ENCODE data around the gene TRAFD1. TPM values are rescaled to one million over a fixed set of nuclear protein-coding genes. Genes with fewer than 3 reads are reported as not detected.

The TRAFD1 gene
- total RNA-seq, 4 donors from 2014 or later: 37.0 to 56.9 (median 44.4) TPM

- no peak for DNase-seq
- H3K27ac ChIP-seq: peak overlapping the region in 3 of 4 donors; percentile 31 to 62 (median 41)
- H3K36me3 ChIP-seq: peaks cover 17 to 93% (median 28%) of the 10 kb centered on the region in 3 donors
- no peak overlapping the region for H3K4me3 ChIP-seq
- WGBS, 2 donors: 92 to 95% methylated on average over 7 to 20 of the region's 46 CpGs
- no peaks in the 10 kb centered on the region for H3K27me3 ChIP-seq
- peaks cover 0 to 29% (median 13%) of the 10 kb centered on the region in 3 donors for H3K4me1 ChIP-seq
- TF ChIP-seq POLR2A (IDR thresholded peaks at IDR 0.05): no peak
- TF ChIP-seq, protein P1, sequence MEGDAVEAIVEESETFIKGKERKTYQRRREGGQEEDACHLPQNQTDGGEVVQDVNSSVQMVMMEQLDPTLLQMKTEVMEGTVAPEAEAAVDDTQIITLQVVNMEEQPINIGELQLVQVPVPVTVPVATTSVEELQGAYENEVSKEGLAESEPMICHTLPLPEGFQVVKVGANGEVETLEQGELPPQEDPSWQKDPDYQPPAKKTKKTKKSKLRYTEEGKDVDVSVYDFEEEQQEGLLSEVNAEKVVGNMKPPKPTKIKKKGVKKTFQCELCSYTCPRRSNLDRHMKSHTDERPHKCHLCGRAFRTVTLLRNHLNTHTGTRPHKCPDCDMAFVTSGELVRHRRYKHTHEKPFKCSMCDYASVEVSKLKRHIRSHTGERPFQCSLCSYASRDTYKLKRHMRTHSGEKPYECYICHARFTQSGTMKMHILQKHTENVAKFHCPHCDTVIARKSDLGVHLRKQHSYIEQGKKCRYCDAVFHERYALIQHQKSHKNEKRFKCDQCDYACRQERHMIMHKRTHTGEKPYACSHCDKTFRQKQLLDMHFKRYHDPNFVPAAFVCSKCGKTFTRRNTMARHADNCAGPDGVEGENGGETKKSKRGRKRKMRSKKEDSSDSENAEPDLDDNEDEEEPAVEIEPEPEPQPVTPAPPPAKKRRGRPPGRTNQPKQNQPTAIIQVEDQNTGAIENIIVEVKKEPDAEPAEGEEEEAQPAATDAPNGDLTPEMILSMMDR (IDR thresholded peaks at IDR 0.05): no peak
- intact Hi-C loops (cut with DNase I): no loop called here
- H3K9me3 ChIP-seq: no peaks in the 10 kb centered on the region
These were observed 58.9 kb downstream of the TRAFD1 start for GRCh38 chr12:112184056-112184887.

- H3K27ac ChIP-seq: peak overlapping the region in 2 of 4 donors; percentile 9 to 31
- H3K4me3 ChIP-seq: no peak overlapping the region
- WGBS, 2 donors: 37 to 42% methylated on average over 3 to 10 of the region's 26 CpGs
- peaks cover 15 to 91% (median 25%) of the 10 kb centered on the region in 3 donors for H3K36me3 ChIP-seq
- no peaks in the 10 kb centered on the region for H3K27me3 ChIP-seq
- no peak for DNase-seq
- no peaks in the 10 kb centered on the region for H3K9me3 ChIP-seq
- peaks cover 0 to 37% (median 13%) of the 10 kb centered on the region in 3 donors for H3K4me1 ChIP-seq
- TF ChIP-seq POLR2A (IDR thresholded peaks at IDR 0.05): no peak
- TF ChIP-seq, protein P1 (IDR thresholded peaks at IDR 0.05): no peak
- intact Hi-C loops (cut with DNase I): no loop called here
These were observed 59.9 kb downstream of the TRAFD1 start for GRCh38 chr12:112185093-112185923.

DNA sequence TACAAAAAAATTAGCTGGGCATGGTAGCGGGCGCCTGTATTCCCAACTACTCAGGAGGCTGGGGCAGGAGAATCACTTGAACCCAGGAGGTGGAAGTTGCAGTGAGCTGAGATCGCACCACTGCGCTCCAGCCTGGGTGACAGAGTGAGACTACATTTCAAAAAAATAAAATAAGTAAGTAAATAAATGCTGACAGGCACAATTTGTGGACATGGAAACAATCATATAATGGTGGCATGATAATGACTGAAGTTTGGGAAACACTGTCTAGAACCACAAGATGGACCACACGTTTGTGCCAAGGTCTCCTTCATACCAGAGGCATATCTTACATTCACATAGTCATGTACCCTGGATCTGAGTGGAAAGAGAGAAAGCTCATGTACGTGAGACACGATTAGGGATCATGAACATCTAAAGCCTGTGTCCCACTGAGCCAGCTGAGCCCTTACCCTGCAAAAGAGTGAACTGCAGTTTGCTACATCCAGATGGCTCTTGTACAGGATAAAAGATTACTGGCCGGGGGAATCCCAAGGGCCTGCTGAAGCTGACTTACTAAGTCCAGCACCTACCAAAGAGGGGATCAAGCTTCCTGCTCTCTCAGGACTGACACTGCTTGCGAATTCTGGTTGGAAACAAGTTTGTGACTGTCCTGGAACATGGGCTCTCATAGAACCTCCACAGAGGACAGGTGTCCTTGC lies 62.9 kb downstream of the TRAFD1 start:
- Histone ChIP-seq H3K27ac (no peak overlapping the region), H3K36me3 (peaks cover 17 to 90% (median 31%) of the 10 kb centered on the region in 3 donors), H3K4me1 (peaks cover 7 to 55% (median 29%) of the 10 kb centered on the region in 3 donors), H3K4me3 (no peak overlapping the region), H3K27me3 (no peaks in the 10 kb centered on the region), H3K9me3 (no peaks in the 10 kb centered on the region)
- DNase-seq: no peak
- intact Hi-C loops (cut with DNase I): no loop called here
- no peak for TF ChIP-seq POLR2A (IDR thresholded peaks at IDR 0.05)
- TF ChIP-seq, protein P1 (IDR thresholded peaks at IDR 0.05): no peak
- WGBS, 2 donors: 89 to 90% methylated on average over 9 of the region's 9 CpGs

DNA sequence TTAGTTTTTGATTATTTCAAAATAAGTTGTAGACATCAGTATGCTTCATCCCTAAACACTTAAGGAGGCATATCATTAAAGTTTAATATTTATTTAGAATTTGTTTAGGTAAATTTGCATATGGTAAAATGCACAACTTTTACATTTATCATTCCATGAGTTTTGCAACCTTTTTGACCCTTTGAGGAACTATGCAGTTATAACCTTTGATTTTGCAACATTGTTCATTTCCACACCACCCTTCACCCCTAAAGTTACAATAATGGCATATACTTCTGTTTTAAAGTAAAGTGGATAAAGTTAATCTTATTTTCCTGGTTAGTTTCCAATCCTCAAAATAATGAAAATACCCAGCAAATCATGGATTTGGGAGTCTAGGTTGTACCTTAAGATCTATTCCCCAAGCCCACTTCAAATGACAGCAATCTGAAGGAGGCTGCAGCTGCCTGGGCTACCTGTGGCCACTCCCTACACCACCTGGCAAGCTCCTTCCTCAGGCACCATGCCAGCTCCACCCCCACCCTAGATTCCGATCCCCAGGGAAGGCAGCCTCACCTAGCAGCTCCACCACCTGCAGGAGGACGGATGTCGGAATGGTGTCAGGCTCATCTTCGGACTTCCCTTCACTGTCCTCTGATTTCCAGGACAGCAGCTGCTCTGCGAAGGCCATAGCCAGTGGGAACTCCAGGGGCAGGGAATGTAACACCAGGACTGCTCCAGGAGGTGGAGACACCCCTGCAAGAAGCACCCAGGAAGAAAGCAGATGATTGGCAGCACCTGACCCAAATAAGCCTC lies 65.1 kb downstream of the TRAFD1 start:
- intact Hi-C loops (cut with DNase I): no loop called here

More for the DNA sequence above, 65.1 kb downstream of the TRAFD1 start:
- Histone ChIP-seq H3K9me3 (no peaks in the 10 kb centered on the region), H3K4me3 (no peak overlapping the region), H3K27ac (peak overlapping the region; percentile 61 to 80 (median 72)), H3K36me3 (peaks cover 15 to 90% (median 27%) of the 10 kb centered on the region in 3 donors), H3K4me1 (peaks cover 7 to 40% (median 20%) of the 10 kb centered on the region in 3 donors), H3K27me3 (no peaks in the 10 kb centered on the region)
- TF ChIP-seq, protein P1 (IDR thresholded peaks at IDR 0.05): peak in 1 of 6 experiments; percentile 17
- no peak for TF ChIP-seq POLR2A (IDR thresholded peaks at IDR 0.05)
- no peak for DNase-seq
- 32% methylated on average over 4 of the region's 5 CpGs; no CpG with 5 or more reads in 1 of the 2 donors for WGBS, 2 donors

Data from esophagus squamous epithelium (tissue), 5 donors.